Right lobe of liver (tissue), 6 donors: Measurements from ENCODE around the gene ALPL. TPM values are rescaled to one million over a fixed set of nuclear protein-coding genes. Genes with fewer than 3 reads are reported as not detected.
A peak's percentile ranks its signal among the peaks of the same experiment; 100 is the strongest.

Experiments
- ATAC-seq, 4 donors: fragments of 200-7000 bp; cut with Tn5 transposase; one replicate each; pipeline ENCODE4 v1.9.1; 2020; ENCODE audit warnings: mild to moderate bottlenecking in 4 of 4, moderate library complexity in 4 of 4
- DNase-seq, 3 donors: peaks; one replicate each; pipeline ENCODE4 v3.0.0-alpha.2; 2020
- H3K27ac ChIP-seq, 3 donors: fragments of 200-600 bp; one replicate each; pipeline ENCODE4 v1.8.0; 2022
- H3K27me3 ChIP-seq, 2 donors: fragments of 200-600 bp; one replicate each; pipeline ENCODE4 v1.8.0; 2022
- H3K36me3 ChIP-seq, 4 donors: fragments of 200-600 bp; sonication (generic) in 1 of 4; one replicate each; pipeline versions ENCODE4 v1.5.1 to v1.8.0; 2017 to 2022; ENCODE audit warnings: control low read depth in 1 of 4
- H3K4me1 ChIP-seq, 4 donors: fragments of 200-600 bp; sonication (generic) in 1 of 4; one replicate each; pipeline versions ENCODE4 v1.5.1 to v1.8.0; 2017 to 2022; ENCODE audit warnings: control low read depth in 1 of 4
- H3K4me3 ChIP-seq, 3 donors: fragments of 200-600 bp; one replicate each; pipeline ENCODE4 v1.8.0; 2022
- H3K9me3 ChIP-seq, 4 donors: fragments of 200-600 bp; sonication (generic) in 1 of 4; one replicate each; pipeline versions ENCODE4 v1.5.1 to v1.8.0; 2017 to 2022; ENCODE audit warnings: control low read depth in 1 of 4
- POLR2A ChIP-seq: fragments of 450-650 bp; IDR thresholded peaks from one replicate; pipeline ENCODE4 v1.6.1; 2017; ENCODE audit warnings: antibody characterized with exemption, mild to moderate bottlenecking
- WGBS: methylation state at CpG from one replicate; pipeline ENCODE4 v1.1.6; 2018; ENCODE audit warnings: low coverage, low lambda C conversion rate; ENCODE audit not compliant: insufficient coverage; ENCODE audit errors: missing lambda C conversion rate; 5-methylcytosine and 5-hydroxymethylcytosine counted together
- intact Hi-C, 2 donors: fragments of 100-400 bp; cut with DNase I; formaldehyde crosslinking; loops; one replicate each; pipeline versions ENCODE4 v1.11.2 to v1.14.1; 2022
- total RNA-seq, 6 experiments: library from RNA; depleted of rRNA in 2 of 6; stranded (reverse); fragments of >200 nt in 2 of 6; fragmentation: NEBNext Ultra II Directional in 3 of 6; extraction: Animal tissue kit (Norgen Biotek cat#: 25700) in 3 of 6; gene quantifications; one replicate each; pipeline versions ENCODE4 v1.1.0 to v1.2.4, GENCODE V29; 2016 to 2023
- TF ChIP-seq, protein P1 (sequence below), 4 donors: fragments of 200-600 bp in 3 of 4; fragments of 450-650 bp in 1 of 4; IDR thresholded peaks; one replicate each; pipeline versions ENCODE4 v1.5.1 to v1.8.0; 2016 to 2022; ENCODE audit warnings: antibody characterized with exemption in 4 of 4, mild to moderate bottlenecking in 2 of 4
- donor health status: DM: no; HTN: yes; CAD: no.
- donor health status: DM: no; HTN: no; CAD: no.
- donor health status: DM: no; HTN: no; CAD: no.
- donor health status: DM: no; HTN: yes; CAD: no.
- donor health status: DM: no; HTN: yes; CAD: no.

The ALPL gene
- total RNA-seq, 6 experiments from 2014 or later, result 23.2 to 81.5 (median 48.1) TPM

DNA sequence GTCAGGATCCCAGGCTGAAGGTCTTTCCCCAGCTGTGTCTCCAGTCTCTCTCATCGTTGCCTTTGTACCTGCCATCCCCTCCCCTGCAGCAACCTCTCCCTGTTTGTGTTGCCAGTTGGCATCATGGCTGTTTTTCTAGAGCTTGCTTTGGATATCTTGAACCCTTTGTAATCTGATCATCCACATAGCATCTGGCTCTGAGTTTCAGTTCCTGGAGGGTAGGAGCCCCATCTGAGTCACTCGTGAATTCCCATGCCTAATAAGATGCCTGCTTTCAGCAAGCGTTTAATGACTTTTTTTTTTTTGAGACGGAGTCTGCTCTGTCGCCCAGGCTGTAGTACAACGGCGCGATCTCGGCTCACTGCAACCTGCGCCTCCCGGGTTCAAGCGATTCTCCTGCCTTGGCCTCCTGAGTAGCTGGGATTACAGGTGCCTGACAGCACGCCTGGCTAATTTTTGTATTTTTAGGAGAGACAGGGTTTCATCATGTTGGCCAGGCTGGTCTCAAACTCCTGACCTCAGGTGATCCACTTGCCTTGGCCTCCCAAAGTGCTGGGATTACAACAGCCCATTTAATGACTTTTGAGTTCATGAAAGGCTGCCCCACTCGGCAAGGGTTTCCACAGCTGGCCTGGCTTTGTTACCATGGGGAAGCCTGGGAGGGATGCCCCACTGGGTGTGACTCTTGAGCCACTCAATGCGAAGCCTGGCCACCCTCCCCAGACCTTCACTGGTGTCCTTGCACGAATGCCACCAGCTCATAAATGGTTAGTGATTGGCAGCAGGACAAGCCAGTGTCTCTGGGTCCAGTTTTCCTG lies 11.9 kb downstream of the ALPL start:
- H3K4me1 ChIP-seq, result no peaks in the 10 kb centered on the region
- H3K27me3 ChIP-seq, result no peaks in the 10 kb centered on the region
- H3K36me3 ChIP-seq, result no peaks in the 10 kb centered on the region
- 90% methylated on average over 12 of the region's 16 CpGs for WGBS
- no peak for DNase-seq
- no peak overlapping the region for H3K4me3 ChIP-seq
- H3K27ac ChIP-seq, result no peak overlapping the region
- TF ChIP-seq POLR2A, result no peak
- TF ChIP-seq, protein P1, sequence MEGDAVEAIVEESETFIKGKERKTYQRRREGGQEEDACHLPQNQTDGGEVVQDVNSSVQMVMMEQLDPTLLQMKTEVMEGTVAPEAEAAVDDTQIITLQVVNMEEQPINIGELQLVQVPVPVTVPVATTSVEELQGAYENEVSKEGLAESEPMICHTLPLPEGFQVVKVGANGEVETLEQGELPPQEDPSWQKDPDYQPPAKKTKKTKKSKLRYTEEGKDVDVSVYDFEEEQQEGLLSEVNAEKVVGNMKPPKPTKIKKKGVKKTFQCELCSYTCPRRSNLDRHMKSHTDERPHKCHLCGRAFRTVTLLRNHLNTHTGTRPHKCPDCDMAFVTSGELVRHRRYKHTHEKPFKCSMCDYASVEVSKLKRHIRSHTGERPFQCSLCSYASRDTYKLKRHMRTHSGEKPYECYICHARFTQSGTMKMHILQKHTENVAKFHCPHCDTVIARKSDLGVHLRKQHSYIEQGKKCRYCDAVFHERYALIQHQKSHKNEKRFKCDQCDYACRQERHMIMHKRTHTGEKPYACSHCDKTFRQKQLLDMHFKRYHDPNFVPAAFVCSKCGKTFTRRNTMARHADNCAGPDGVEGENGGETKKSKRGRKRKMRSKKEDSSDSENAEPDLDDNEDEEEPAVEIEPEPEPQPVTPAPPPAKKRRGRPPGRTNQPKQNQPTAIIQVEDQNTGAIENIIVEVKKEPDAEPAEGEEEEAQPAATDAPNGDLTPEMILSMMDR (IDR thresholded peaks at IDR 0.05), result no peak
- intact Hi-C loops, result no loop called here
- no peaks in the 10 kb centered on the region for H3K9me3 ChIP-seq
- ATAC-seq, result no peak

DNA sequence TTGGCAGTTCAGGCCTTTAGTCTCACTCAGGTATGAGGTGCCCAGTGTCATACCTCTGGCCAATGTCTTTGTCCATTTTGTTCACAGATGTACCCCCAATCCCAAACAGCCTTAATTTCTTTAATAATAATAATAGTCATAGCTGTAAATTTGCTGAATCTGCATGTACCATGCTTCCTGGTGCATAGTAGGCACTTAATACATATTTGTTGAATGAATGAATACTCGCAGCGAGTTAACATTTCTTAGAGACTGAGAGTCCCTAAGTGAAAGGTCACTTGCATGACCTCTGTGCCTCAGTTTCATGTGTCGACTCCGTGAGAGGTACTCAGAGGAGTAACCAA lies 12.5 kb downstream of the ALPL start:
- no peak for ATAC-seq
- Histone ChIP-seq H3K27me3 (no peaks in the 10 kb centered on the region), H3K4me1 (no peaks in the 10 kb centered on the region), H3K27ac (no peak overlapping the region), H3K9me3 (no peaks in the 10 kb centered on the region), H3K4me3 (no peak overlapping the region), H3K36me3 (no peaks in the 10 kb centered on the region)
- TF ChIP-seq POLR2A, result no peak
- TF ChIP-seq, protein P1 (IDR thresholded peaks at IDR 0.05), result no peak
- 94% methylated on average over 4 of the region's 4 CpGs for WGBS
- DNase-seq, result no peak
- intact Hi-C loops, result no loop called here

DNA sequence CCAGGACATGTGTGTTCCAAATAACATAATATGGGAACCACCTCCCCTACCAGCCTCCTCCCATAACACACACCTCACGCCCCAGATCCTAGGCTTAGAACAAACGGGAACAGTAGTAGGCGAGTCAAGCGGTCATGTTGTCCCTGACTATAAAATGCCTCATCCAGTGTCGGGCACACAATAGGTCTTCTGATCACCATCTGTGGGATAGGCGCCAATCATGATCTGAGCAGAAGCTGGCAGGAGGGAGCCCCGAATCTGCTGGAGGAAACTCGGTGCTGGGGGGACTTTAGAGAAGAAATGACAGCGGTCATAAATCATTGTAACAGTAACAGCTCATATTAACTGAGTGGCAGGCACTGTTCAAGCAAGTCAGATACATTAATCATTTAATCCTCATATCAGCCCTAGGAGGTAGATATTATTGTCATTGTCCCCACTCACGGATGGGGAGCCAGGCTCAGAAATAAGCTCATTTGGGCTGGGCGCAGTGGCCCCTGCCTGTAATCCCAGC lies 13.4 kb downstream of the ALPL start:
- intact Hi-C loops, result no loop called here
- no peak for DNase-seq
- no peaks in the 10 kb centered on the region for H3K36me3 ChIP-seq
- no peaks in the 10 kb centered on the region for H3K27me3 ChIP-seq
- WGBS, result 60% methylated on average over 7 of the region's 11 CpGs
- no peak overlapping the region for H3K4me3 ChIP-seq
- no peaks in the 10 kb centered on the region for H3K9me3 ChIP-seq
- TF ChIP-seq POLR2A, result no peak
- TF ChIP-seq, protein P1 (IDR thresholded peaks at IDR 0.05), result no peak
- no peaks in the 10 kb centered on the region for H3K4me1 ChIP-seq
- no peak for ATAC-seq
- no peak overlapping the region for H3K27ac ChIP-seq

DNA sequence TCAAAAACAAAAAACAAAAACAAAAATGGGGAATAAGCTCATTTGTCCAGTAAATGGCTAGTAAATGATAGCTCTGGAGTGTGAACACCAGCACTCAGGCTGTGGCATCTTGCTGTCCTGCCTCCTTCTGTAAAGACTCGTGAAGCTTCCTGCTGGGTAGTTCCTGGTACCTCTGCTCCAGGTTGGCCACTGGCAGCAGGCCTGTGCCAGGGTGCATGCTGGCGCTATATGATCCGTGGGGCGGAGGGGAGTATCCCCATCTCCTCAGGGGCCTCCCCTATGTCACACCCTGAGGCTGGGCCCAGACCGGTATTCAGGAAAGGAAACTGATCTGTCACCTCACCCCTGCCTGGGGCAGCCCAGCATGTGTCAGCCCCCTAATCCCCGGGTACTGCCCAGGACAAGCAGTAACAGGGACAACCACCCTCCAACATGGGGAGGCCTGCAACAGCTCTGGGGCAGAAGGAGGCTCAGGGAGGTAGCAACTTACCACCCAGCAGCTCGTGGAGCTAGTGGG lies 14.1 kb downstream of the ALPL start:
- Histone ChIP-seq H3K36me3 (no peaks in the 10 kb centered on the region), H3K9me3 (no peaks in the 10 kb centered on the region), H3K27me3 (no peaks in the 10 kb centered on the region), H3K4me3 (no peak overlapping the region), H3K27ac (no peak overlapping the region), H3K4me1 (no peaks in the 10 kb centered on the region)
- no CpG with 5 or more reads among the region's 7 CpGs for WGBS
- no peak for TF ChIP-seq POLR2A
- TF ChIP-seq, protein P1 (IDR thresholded peaks at IDR 0.05), result no peak
- peak in 1 of 4 donors; percentile 33 for ATAC-seq
- intact Hi-C loops, result no loop called here
- DNase-seq, result no peak
